Activated naive CD4-positive, alpha-beta T cell treated with Interleukin-2 at 50 U/mL for 16 hours (primary cell): Measurements from ENCODE around the gene TSPAN15.
A peak's percentile ranks its signal among the peaks of the same experiment; 100 is the strongest.

ENCODE experiments used
- DNase-seq: peaks from one replicate; pipeline ENCODE4 v3.0.0-alpha.2; 2020

The TSPAN15 gene

GRCh38 chr10:69489506-69490090 is 38.3 kb downstream of the TSPAN15 start:
- DNase-seq: no peak

- DNase-seq: no peak
These were observed 39.6 kb downstream of the TSPAN15 start for GRCh38 chr10:69490876-69491275.

DNA sequence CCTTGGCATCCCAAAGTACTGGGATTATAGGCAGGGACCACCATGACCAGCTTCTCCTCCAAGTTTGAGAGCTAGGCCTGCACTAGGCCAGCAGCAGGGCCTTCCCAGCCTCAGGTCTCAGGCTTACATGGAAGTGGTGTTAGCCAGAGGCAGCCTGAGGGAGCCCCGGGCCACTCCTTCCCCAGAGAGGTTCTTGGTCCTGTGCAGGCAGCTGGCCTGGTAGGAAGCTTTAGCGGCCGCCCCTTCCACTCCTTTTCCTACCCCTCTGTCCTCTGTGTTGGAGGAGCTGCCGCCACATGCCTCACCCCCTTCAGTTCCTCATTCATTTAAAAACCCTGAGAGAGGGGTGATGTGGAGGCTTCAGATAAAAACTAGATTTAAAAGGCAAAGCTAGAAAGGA is 40.3 kb downstream of the TSPAN15 start:
- DNase-seq: no peak

GRCh38 chr10:69492091-69492745 is 41.0 kb downstream of the TSPAN15 start:
- no peak for DNase-seq

GRCh38 chr10:69492746-69493462 is 41.6 kb downstream of the TSPAN15 start:
- DNase-seq: no peak

- no peak for DNase-seq
These were observed 43.6 kb downstream of the TSPAN15 start for GRCh38 chr10:69494626-69495558.

- no peak for DNase-seq
These were observed 44.4 kb downstream of the TSPAN15 start for GRCh38 chr10:69495666-69496065.

GRCh38 chr10:69496352-69497230 is 45.3 kb downstream of the TSPAN15 start:
- DNase-seq: no peak

GRCh38 chr10:69497231-69497561 is 45.9 kb downstream of the TSPAN15 start:
- DNase-seq: no peak

DNA sequence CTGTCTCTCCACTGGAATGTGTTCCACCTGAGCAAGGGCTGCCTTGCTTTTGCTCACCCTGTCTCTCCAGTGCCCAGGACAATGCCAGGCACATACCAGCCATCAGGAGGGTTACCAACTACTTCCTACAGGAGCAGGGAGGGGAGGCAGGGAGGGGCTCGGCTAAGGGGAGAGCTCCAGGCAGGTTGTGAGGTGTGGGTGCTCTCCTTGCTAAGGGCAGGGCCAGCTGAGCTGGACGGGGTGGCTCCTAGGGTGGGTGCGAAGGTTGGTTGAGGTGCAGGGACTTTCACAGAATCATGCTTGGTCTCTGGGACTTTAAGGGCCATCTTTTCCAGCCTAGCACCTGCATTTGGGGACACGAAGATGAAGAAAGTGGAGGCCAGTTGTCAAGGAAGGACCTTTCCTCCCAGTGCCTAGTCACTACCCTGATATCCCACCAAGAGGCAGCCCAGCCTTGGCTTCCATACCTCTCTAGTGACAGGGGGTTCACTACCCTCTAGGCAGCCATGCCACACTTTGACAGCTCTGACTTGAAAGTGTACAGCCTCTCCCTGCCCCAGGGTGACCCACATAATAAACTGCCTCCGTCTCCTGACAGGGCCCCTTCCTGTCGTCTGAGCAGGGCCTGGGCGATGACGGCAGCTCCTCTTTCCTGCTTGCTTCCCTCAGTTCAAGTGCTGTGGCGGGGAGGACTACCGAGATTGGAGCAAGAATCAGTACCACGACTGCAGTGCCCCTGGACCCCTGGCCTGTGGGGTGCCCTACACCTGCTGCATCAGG is 46.5 kb downstream of the TSPAN15 start:
- DNase-seq: peak; percentile 9

- no peak for DNase-seq
These were observed 47.6 kb downstream of the TSPAN15 start for GRCh38 chr10:69498711-69499471.

DNA sequence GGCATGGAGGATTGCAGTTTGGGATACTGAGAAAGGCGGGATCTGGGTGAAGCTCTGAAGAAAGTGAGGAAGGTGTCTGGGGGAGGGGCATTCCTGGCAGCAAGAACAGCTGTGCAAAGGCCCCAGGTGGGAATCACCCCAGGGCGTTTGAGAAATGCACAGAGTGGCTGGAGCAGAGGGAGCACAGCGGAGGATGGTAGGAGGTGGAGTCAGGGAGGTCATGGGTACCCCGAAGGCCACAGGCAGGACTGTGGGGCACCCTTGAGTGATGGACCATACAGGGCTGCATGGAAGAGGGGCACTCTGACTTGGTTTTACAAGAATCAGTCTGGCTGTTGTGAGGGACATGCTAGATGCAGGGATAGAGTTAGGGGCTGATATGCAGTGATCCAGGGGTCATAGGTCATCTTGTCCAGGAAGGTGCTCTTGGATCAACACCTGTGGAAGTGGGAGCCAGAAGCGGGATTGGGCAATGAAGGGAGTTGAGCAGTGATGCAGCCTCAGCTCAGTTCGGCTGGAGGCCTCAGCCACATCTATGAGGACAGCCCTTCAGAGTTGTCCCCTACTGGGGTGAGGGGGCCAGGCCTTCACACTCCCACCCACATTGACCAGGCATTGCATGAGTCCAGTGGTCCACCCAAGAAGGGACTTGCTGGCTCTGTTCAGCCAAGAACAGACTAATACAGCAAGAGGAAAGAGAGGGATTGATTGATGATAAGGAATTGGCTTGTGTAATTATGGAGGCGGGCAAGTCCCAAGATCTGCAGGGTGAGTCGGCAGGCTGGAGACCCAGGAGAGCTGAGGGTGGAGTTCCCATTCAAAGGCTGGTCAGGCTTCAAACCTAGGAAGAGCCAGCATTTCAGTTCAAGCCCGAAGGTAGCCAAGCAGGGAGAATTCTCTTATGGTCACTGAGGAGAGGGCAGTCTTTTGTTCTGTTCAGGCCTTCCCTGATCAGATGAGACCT is 48.7 kb downstream of the TSPAN15 start:
- DNase-seq: no peak

- DNase-seq: no peak
These were observed 49.7 kb downstream of the TSPAN15 start for GRCh38 chr10:69500864-69501468.

GRCh38 chr10:69501657-69502056 is 50.4 kb downstream of the TSPAN15 start:
- no peak for DNase-seq

DNA sequence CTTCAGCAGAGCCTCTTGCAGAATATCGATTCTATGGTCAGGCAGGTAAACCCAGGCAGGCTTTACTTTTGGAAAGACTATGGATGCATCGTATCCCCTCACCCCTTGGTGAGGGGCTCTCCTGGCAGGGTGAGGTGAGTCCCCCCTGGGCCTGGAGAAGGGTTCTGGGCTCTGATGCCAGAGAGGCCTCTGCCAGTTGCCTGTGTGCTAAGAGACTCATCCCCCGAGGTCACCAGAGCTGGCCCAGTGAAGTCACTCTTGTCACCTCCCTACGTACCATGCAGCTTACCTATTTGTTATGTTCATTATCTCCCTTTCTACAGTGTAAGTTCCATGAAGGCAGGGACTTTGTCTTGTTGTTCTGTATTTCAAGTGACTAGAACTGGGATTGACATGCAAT is 51.3 kb downstream of the TSPAN15 start:
- no peak for DNase-seq

DNA sequence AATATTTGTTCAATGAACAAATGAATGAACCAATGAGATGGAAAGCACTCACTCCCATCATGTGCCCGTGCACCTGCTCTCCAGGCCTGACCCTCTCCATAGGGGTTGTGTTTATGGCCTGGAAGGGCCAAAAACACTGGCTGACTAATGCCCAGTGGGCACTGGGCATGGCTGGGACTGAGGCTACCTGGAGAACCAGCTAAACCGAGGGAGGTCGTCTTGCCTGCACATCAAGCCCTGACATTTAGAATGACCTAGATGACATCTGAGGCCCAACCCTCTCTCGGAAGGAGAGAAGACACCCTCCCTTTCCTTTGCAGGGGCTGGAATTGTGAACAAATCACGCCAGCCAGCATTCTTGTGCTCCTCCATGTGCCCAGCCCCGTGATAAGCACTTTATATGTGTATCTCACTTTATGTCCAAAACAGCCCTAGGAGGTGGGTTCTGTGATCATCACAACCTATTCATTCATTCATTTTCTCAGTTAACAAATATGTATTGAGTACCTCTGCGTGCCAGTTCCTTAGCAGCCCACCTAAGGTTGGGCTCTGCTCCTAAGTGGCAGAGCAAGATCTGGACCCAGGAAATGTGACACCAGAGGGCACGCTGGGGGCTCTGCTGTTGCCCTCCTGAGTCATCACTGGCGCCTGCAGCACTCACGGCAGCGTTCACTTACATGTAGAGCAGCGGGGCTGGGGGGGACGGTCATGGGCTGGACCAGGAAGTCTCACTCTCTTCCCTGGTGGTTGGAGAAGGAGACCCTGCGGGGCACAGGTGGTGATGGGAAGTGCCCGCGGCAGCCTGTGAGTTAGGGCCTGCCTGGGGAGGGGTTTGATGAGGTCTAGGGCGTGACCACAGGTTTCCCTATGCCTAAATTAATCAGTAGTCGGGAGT is 52.0 kb downstream of the TSPAN15 start:
- DNase-seq: no peak

- DNase-seq: no peak
These were observed 52.6 kb downstream of the TSPAN15 start for GRCh38 chr10:69503896-69504265.
